ENCODE measurements around the gene MARCHF10.
"Not testable (repeated sequence)": the region's sequence is repeated elsewhere in the genome, so short reads cannot be mapped to it uniquely, and the experiment has no call there.

MARCHF10 gene

DNA sequence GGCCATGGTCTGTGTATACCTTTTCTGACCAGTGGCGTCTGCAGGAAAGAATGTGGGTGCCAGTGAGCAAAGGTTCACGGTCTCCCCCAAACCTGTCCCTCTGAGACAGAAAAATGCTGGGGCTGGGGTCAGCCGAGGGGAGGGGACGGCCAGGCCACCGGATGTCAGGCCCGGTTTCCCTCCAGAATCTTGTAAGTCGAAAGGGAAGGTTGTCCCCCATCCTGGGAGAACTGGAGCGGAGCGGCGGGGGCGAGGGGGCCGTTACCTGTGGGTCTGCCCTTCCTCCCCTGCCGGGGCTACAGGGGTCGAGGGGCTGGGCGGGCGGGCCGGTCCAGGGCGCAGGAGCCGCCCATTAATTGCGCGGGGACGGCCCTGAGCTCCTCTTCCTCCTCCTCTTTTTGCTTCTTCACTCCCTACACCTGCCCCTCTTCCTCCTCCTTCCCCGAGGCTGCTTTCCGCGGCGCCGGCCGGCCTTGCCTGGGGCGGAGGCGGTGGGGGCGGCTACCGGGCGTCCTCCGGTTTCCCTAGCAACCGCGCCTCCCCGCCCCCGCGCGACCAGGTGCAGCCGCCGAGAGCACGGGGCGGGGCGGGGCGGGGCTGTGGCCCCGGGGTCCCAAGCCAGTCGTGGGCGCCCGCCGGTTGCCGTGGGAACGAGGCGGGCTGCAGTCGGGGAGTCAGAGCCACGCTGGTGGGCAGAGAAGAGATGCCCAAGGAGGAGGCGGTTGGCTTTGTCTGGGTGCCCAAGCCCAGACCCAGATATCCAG is at the start of gene MARCHF10:
Gene MARCHF10 (minus strand): TSS at position 503 of the 764 bp plus-strand sequence. CDS start 6,579 bp downstream, outside the sequence.
- peak; percentile 66 for FAIRE-seq
- no peak for DNase-seq (ENCODE audit: insufficient read length, low spot score)

DNA sequence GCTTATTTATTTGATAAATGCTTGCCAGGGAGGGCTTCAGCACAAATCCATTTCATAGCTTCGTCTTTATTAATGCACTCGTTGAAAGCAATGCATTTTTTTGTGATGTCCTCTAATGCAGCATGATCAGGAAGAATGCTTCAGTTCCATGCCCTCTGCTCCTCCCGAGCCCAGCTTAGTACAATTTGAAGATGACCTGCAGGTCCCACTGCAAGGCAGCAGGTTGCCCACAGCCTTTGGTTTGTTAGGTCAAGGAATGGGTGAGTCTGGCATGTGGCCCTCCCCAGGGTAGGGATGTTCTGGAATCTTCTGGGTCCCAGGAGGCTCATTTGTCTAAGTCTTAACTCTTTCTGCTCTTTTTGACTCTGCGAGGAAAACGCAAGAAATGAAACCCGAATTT is 49.4 kb upstream of the MARCHF10 start:
- FAIRE-seq (no peak), DNase-seq (ENCODE audit: insufficient read length, low spot score) (no peak)

DNA sequence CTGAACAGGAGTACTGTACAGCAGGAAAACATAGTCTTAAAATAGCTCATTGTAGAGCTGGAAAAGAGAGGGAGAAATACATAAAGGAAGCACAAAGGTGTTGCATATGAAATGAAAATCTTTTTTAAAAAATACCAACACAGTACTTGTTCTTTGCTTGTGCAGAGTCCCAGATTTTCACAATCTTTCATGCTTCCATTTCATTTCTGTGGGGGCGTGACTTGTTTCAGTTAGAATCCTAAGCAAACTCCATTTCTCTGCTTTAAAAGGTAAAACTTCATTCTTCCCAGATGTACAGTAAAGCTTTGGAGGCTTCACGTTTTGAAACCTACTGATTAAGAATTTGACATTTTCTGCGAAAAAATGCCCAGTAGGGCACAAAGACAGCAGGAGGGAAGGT is 48.5 kb upstream of the MARCHF10 start:
- no peak for DNase-seq (ENCODE audit: insufficient read length, low spot score)
- no peak for FAIRE-seq

DNA sequence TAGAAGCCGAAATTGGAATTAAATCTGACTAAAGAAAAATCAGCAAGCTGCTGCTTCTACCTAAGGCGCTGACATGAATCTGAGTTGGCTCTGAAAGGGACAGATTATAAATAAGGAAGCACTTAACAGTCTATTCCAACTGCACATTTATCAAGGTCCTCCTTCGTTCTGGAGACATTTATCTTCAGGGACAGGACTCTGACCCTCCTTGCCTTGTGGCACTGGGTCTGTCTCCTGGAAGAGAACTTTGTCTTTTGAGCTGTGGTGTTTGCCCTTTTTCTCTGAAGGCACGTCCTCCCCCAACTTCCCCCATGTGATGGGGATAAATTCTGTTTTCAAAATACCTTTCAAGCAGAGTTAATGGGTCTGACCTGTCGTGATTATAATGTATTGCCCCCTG is 47.0 kb upstream of the MARCHF10 start:
- FAIRE-seq (no peak), DNase-seq (ENCODE audit: insufficient read length, low spot score) (no peak)

DNA sequence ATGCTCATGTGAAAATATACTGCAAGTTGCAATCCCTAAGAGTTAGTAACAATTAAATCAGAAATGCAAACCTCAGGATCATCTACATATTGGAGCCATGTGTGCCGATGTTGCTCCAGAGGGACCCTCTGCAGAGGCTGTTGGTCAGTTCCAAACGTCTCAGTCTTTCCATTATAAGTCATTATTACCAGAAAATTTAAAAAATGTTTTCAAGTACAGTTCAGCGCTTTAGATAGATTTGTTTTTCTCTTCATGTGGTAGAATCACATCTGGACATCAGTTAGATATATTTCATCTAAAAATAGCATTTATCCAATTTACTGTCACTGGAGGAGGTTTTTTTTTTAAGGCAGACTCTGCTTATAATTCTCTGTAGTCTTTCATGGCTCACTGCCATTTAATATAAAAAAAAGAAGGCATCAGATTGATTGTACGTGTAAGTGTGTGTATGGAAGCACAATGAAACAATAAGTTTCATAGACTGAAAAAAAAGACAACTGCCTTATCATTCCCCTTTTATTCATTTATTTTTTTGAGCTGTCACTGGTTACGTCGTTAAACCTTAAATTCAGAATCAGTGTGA is 46.1 kb upstream of the MARCHF10 start:
- no peak for FAIRE-seq
- no peak for DNase-seq (ENCODE audit: insufficient read length, low spot score)

GRCh38 chr17:62852195-62852594 is 44.1 kb upstream of the MARCHF10 start:
- FAIRE-seq (no peak), DNase-seq (ENCODE audit: insufficient read length, low spot score) (no peak)

DNA sequence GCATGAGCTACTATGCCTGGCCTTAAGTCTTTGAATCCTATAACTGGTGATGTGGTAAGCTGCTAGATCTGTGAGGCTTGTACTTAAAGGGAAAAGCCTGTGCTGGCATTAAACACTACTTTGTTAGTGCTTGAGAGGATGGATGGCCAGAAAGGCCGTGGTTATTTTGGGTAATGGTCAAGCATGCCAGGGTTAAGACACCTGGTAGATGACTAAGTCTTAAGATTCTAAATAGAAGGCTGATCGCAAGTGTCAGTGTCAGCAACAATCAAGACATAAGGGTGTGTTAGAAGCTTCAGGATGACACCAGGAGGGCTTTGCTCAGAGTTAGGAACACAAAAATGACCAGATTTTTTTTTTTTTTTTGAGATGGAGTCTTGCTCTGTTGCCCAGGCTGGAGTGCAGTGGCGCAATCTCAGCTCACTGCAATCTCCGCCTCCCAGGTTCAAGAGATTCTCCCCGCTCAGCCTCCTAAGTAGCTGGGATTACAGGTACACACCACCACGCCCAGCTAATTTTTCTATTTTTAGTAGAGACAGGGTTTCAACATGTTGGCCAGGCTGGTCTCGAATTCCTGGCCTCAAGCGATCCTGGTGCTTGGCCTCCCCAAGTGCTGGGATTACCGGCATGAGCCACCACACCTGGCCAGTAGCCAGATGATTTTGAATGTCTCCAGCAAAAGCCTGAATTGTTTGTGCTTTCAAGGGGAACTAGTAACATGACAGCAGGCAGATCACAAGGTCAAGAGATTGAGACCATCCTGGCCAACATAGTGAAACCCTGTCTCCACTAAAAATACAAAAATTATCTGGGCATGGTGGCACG is 41.7 kb upstream of the MARCHF10 start:
- not testable (repeated sequence) for FAIRE-seq

GRCh38 chr17:62848334-62848733 is 40.2 kb upstream of the MARCHF10 start:
- no peak for FAIRE-seq

More for the DNA sequence above, 41.7 kb upstream of the MARCHF10 start:
- not testable (repeated sequence) for DNase-seq (ENCODE audit: insufficient read length, low spot score)

GRCh38 chr17:62847426-62847825 is 39.3 kb upstream of the MARCHF10 start:
- peak; percentile 55 for FAIRE-seq
- DNase-seq (ENCODE audit: insufficient read length, low spot score) = no peak

More at GRCh38 chr17:62848334-62848733, 40.2 kb upstream of the MARCHF10 start:
- no peak for DNase-seq (ENCODE audit: insufficient read length, low spot score)

- DNase-seq (ENCODE audit: insufficient read length, low spot score) (no peak), FAIRE-seq (peak; percentile 89)
Observed at GRCh38 chr17:62840871-62841270, 32.8 kb upstream of the MARCHF10 start.

- not testable (repeated sequence) for FAIRE-seq; DNase-seq (ENCODE audit: insufficient read length, low spot score)
Observed at GRCh38 chr17:62833816-62834215, 25.7 kb upstream of the MARCHF10 start.

- DNase-seq (ENCODE audit: insufficient read length, low spot score) = no peak
- FAIRE-seq = no peak
Observed at GRCh38 chr17:62832405-62832804, 24.3 kb upstream of the MARCHF10 start.

DNA sequence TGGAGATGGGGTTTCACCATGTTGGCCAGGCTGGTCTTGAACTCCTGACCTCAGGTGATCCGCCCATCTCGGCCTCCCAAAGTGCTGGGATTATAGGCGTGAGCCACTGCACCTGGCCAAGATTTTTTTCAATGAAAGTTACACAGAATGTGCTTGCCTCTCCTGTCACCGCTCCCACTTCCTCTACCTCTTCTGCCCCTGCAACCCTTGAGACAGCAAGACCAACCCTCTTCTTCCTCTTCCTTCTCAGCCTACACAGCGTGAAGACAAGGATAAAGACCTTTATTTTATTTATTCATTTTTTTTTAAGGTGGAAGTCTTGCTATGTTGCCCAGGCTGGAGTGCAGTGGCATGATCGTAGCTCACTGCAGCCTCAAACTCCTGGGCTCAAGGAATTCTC is 23.0 kb upstream of the MARCHF10 start:
- not testable (repeated sequence) for FAIRE-seq; DNase-seq (ENCODE audit: insufficient read length, low spot score)

GRCh38 chr17:62827746-62828485 is 19.8 kb upstream of the MARCHF10 start:
- DNase-seq (ENCODE audit: insufficient read length, low spot score) (no peak), FAIRE-seq (no peak)

DNA sequence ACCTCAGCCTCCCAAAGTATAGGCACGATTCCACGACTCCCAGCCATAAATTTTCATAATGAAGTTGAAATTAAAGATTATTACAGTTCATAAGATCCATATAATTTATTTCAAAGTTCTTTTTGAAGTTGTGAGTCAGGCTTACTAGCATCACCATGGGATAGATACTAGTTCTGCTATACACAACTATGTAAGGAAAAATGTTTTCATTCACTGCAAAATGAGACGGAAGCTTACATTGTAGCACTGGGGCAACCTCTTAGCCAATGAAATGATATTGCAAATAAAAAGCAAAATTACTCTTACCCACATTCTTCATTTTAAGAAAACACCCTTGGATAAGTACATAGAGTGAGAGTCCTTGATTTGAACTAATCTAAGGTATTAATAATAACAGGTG is 18.8 kb upstream of the MARCHF10 start:
- FAIRE-seq (no peak), DNase-seq (ENCODE audit: insufficient read length, low spot score) (no peak)

DNA sequence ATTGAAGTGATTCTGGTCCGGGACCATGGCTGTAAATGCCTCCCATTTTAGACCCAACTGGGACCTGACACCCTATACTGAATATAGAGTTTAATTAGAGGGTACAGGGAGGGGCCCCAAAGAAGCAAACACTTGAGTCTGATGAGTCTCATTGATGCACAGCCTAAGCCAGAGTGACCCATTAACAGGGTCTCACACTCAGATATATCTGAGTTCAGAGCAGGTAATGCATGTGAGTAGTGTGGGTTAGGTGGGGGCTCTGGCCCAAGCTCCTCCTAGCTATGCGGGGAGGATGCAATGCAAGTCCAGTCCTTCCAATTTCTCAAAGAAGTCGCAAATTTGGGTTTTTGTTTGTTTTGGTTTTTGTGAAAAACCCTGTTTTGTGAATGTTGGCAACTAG is 17.1 kb upstream of the MARCHF10 start:
- no peak for DNase-seq (ENCODE audit: insufficient read length, low spot score)
- no peak for FAIRE-seq

DNA sequence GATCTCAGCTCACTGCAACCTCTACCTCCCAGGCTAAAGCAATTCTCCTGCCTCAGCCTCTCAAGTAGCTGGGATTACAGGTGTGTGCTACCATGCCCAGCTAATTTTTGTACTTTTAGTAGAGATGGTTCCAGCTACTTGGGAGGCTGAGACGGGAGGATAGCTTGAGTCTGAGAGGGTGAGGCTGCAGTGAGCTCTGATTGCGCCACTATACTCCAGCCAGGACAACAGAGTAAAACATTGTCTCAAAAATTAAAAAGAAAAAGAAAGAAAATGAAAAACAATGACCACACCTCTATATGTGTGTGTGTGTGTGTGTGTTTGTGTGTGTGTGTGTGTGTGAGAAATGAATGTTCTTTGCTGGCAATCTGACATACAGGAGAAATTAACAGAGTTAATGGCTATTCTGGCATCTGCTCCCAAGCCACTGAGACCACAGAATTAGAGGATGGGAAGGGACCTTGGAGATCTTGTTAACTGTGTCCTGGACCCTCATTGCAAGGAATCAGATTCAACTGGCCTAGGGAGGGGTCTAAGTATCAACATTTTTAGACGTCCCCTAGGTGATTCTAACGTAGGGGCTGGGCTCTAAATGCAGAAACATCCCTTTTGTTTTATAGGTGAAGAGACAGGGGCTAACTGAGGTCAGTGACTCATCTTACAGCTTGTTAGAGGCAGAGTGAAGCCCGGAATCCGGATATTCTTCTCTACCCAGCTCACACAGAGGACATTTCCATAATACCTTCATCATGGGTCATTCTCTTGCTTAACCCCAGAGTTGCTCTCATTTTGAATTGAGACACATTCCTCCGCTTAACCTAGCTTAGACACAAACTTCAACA is 16.4 kb upstream of the MARCHF10 start:
- peak; percentile 94 for DNase-seq (ENCODE audit: insufficient read length, low spot score)
- peak; percentile 88 for FAIRE-seq

GRCh38 chr17:62823111-62823893 is 15.2 kb upstream of the MARCHF10 start:
- DNase-seq (ENCODE audit: insufficient read length, low spot score) = no peak
- no peak for FAIRE-seq
